ENCODE results near the gene CDK5R1.

The CDK5R1 gene

GRCh38 chr17:32525122-32525521 lies 38.3 kb downstream of the CDK5R1 start:
- no peak for DNase-seq (ENCODE audit: extremely low read depth, low read depth)
- TF ChIP-seq CTCF (IDR thresholded peaks at IDR 0.05; ENCODE audit: low read depth, low read length) = no peak

GRCh38 chr17:32527146-32527545 lies 40.4 kb downstream of the CDK5R1 start:
- DNase-seq (ENCODE audit: extremely low read depth, low read depth) = no peak
- TF ChIP-seq CTCF (IDR thresholded peaks at IDR 0.05; ENCODE audit: low read depth, low read length) = no peak

- no peak for TF ChIP-seq CTCF (IDR thresholded peaks at IDR 0.05; ENCODE audit: low read depth, low read length)
- DNase-seq (ENCODE audit: extremely low read depth, low read depth) = no peak
These were observed 42.0 kb downstream of the CDK5R1 start for GRCh38 chr17:32528825-32529224.

- no peak for DNase-seq (ENCODE audit: extremely low read depth, low read depth)
- TF ChIP-seq CTCF (IDR thresholded peaks at IDR 0.05; ENCODE audit: low read depth, low read length) = no peak
These were observed 42.8 kb downstream of the CDK5R1 start for GRCh38 chr17:32529604-32530003.

- no peak for DNase-seq (ENCODE audit: extremely low read depth, low read depth)
These were observed 46.5 kb downstream of the CDK5R1 start for GRCh38 chr17:32533296-32533695.

GRCh38 chr17:32536736-32537643 lies 50.2 kb downstream of the CDK5R1 start:
- DNase-seq (ENCODE audit: extremely low read depth, low read depth) = no peak
- TF ChIP-seq CTCF (IDR thresholded peaks at IDR 0.05; ENCODE audit: low read depth, low read length) = no peak

More at GRCh38 chr17:32533296-32533695, 46.5 kb downstream of the CDK5R1 start:
- TF ChIP-seq CTCF (IDR thresholded peaks at IDR 0.05; ENCODE audit: low read depth, low read length) = no peak

Data from AG09319 (cell line).